A673 (cell line): ENCODE data around the gene SCYL2. TPM values are rescaled to one million over a fixed set of nuclear protein-coding genes. Genes with fewer than 3 reads are reported as not detected.

Experiments
- BruUV-seq: library from RNA; stranded (reverse); fragments of 400-500 nt; replicated peaks from 2 replicates; lab custom pipeline; 2021; lab: Mats Ljungman, UMichigan
- CTCF ChIA-PET: fragments of 300-600 bp; sonication (Branson Sonifier 250); formaldehyde crosslinking; loops from one replicate; lab custom pipeline; 2022; ENCODE audit warnings: antibody characterized with exemption; lab: Charles Lee
- POLR2A ChIA-PET: fragments of 300-600 bp; sonication (Branson Sonifier 250); formaldehyde crosslinking; loops from one replicate; lab custom pipeline; 2022; ENCODE audit warnings: antibody characterized with exemption; ENCODE audit not compliant: low non-redundant PET; lab: Charles Lee
- DNase-seq: peaks from one replicate; pipeline ENCODE4 v3.0.0-alpha.2; 2015; ENCODE audit warnings: low spot score
- H3K27ac ChIP-seq: fragments of 200-600 bp; sonication (generic); 2 replicates; pipeline ENCODE4 v1.5.1; 2016; ENCODE audit warnings: mixed run types, low read depth, mild to moderate bottlenecking, mixed read lengths, antibody characterized with exemption, low read length; ENCODE audit not compliant: poor library complexity, severe bottlenecking
- H3K27me3 ChIP-seq: fragments of 200-600 bp; sonication (generic); replicated peaks from 2 replicates; pipeline ENCODE4 v1.6.1; 2017; ENCODE audit warnings: mixed run types, low read depth, mild to moderate bottlenecking, mixed read lengths, antibody characterized with exemption, low read length; ENCODE audit not compliant: insufficient read depth, poor library complexity
- H3K36me3 ChIP-seq: fragments of 200-600 bp; sonication (generic); 2 replicates; pipeline ENCODE4 v1.6.1; 2016; ENCODE audit warnings: mixed run types, mild to moderate bottlenecking, mixed read lengths, antibody characterized with exemption, low read length; ENCODE audit not compliant: insufficient read depth, poor library complexity, severe bottlenecking
- H3K4me1 ChIP-seq: fragments of 200-600 bp; sonication (generic); 2 replicates; pipeline ENCODE4 v1.6.1; 2017; ENCODE audit warnings: mixed run types, mild to moderate bottlenecking, mixed read lengths, antibody characterized with exemption, low read length; ENCODE audit not compliant: insufficient read depth, poor library complexity, severe bottlenecking
- H3K4me3 ChIP-seq: fragments of 200-600 bp; sonication (generic); 2 replicates; pipeline ENCODE4 v1.5.1; 2016; ENCODE audit warnings: low read depth, mixed run types, mild to moderate bottlenecking, mixed read lengths, low read length; ENCODE audit not compliant: poor library complexity, severe bottlenecking
- H3K9me3 ChIP-seq: fragments of 200-600 bp; sonication (generic); 2 replicates; pipeline ENCODE4 v1.6.1; 2016; ENCODE audit warnings: mixed run types, low read depth, mild to moderate bottlenecking, mixed read lengths, antibody characterized with exemption, low read length; ENCODE audit not compliant: poor library complexity, severe bottlenecking
- CTCF ChIP-seq: fragments of 300-800, 200-600 bp; sonication (generic); conservative IDR thresholded peaks from 2 replicates; pipeline ENCODE4 v1.5.1; 2017; ENCODE audit warnings: low read depth, mild to moderate bottlenecking, antibody characterized with exemption, low read length, moderate library complexity, mixed read lengths
- EZH2 ChIP-seq: fragments of 200-600 bp; sonication (generic); IDR thresholded peaks from 2 replicates; pipeline ENCODE4 v1.6.1; 2017; ENCODE audit warnings: borderline replicate concordance, low read depth, mild to moderate bottlenecking, mixed read lengths, antibody characterized with exemption, low read length; ENCODE audit not compliant: poor library complexity, severe bottlenecking
- intact Hi-C: fragments of 100-400 bp; cut with micrococcal nuclease; formaldehyde crosslinking; loops from one replicate; pipeline ENCODE4 v1.10.0; 2022; ENCODE audit not compliant: unreplicated experiment
- total RNA-seq: library from RNA; stranded (reverse); gene quantifications from 2 replicates; pipeline ENCODE4 v1.2.3, GENCODE V29; 2021

The SCYL2 gene
- total RNA-seq, 1 experiment from 2014 or later = 61.3 TPM

DNA sequence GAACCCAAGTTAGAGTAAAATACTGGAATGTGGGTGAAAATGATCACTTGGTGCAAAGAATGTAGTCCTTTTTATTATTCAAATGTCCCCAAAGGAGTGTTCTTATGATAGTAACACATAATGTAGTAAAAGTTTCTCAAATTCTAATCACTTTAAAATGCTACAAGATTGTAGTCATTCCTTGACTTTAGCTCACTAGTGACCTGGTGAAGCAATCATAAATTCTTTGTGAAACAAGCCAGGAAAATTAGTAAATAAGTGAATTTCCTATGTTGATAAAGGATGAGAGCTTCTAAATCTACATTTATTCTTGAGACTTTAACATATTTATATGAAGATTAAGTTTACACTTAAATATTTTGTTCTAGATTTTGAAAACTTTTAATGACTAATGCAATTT, 59.2 kb downstream of the SCYL2 start:
- ChIA-PET CTCF (no interaction called here), POLR2A (no interaction called here)
- no peaks in the 10 kb centered on the region for H3K4me1 ChIP-seq
- H3K4me3 ChIP-seq = no peak overlapping the region
- no peaks in the 10 kb centered on the region for H3K9me3 ChIP-seq
- no peak overlapping the region for H3K27ac ChIP-seq
- TF ChIP-seq CTCF (no peak), EZH2 (no peak)
- intact Hi-C loops = no loop called here
- H3K27me3 ChIP-seq = no peaks in the 10 kb centered on the region
- H3K36me3 ChIP-seq = peaks cover 31% of the 10 kb centered on the region
- no peak for DNase-seq
- BruUV-seq = no TSS peak

DNA sequence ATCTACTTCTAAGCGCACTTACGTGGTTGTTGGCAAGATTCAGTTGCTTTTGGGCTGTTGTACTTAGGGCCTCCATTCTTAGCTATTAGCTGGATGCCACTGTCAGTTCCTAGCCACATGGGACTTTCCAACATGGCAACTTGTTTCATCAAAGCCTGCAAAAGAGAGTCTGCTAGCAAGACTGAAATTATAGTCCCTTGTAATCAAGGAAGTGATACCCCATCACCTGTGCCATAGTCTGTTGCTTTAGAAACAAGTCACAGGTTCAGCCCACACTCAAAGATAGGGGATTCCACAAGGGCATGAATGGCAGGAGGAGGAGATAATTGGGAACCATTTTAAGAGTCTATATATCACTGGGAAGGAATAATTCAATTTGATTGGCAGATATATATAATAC, 62.8 kb downstream of the SCYL2 start:
- Histone ChIP-seq H3K27me3 (no peaks in the 10 kb centered on the region), H3K36me3 (peaks cover 38% of the 10 kb centered on the region), H3K4me1 (no peaks in the 10 kb centered on the region), H3K9me3 (no peaks in the 10 kb centered on the region), H3K4me3 (no peak overlapping the region), H3K27ac (no peak overlapping the region)
- no TSS peak for BruUV-seq
- intact Hi-C loops = no loop called here
- TF ChIP-seq EZH2 = no peak
- no peak for TF ChIP-seq CTCF
- DNase-seq = no peak
- ChIA-PET CTCF (no interaction called here), POLR2A (no interaction called here)

DNA sequence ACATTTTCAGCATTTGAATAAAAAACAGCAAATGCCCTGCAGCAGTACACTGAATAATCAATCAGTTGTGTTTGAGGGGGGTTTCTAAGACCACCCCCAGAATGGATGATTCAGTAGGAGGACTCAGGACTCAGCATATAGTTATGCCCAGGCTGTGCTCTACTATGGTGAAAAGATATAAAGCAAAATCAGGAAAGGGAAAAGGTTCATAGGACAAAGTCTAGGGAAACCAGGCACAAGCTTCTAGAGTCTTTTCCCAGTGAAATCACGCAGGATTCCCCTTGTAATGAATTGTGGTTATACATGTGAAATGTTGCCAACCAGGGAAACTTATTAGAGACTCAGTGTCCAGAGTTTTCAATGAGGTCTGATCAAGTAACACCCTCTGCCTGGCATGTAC, 64.9 kb downstream of the SCYL2 start:
- Histone ChIP-seq H3K4me1 (no peaks in the 10 kb centered on the region), H3K9me3 (no peaks in the 10 kb centered on the region), H3K27me3 (no peaks in the 10 kb centered on the region), H3K4me3 (no peak overlapping the region), H3K36me3 (peaks cover 41% of the 10 kb centered on the region), H3K27ac (no peak overlapping the region)
- ChIA-PET CTCF (no interaction called here), POLR2A (no interaction called here)
- no TSS peak for BruUV-seq
- TF ChIP-seq CTCF (no peak), EZH2 (no peak)
- intact Hi-C loops = no loop called here
- DNase-seq = no peak
